ENCODE measurements around the gene ARL15. TPM values are rescaled to one million over a fixed set of nuclear protein-coding genes. Genes with fewer than 3 reads are reported as not detected.
A peak's percentile ranks its signal among the peaks of the same experiment; 100 is the strongest.

Gene ARL15
- total RNA-seq, 1 experiment from 2014 or later: 15.4 TPM

- DNase-seq (ENCODE audit: low read depth in 1 of 2, low spot score in 2 of 2): no peak
- Histone ChIP-seq H3K4me1 (replicated peaks) (no peaks in the 10 kb centered on the region), H3K27ac (no peak overlapping the region), H3K27me3 (replicated peaks) (no peaks in the 10 kb centered on the region), H3K9me3 (replicated peaks) (no peaks in the 10 kb centered on the region), H3K36me3 (no peaks in the 10 kb centered on the region), H3K4me3 (no peak overlapping the region)
Measured at GRCh38 chr5:54024466-54024865, 285.9 kb downstream of the ARL15 start.

GRCh38 chr5:54022223-54022622, 288.1 kb downstream of the ARL15 start:
- no peak overlapping the region for H3K4me3 ChIP-seq
- H3K27ac ChIP-seq: no peak overlapping the region
- peaks cover 3% of the 10 kb centered on the region; the same call in 1 of the 2 replicates for H3K4me1 ChIP-seq (replicated peaks)
- no peaks in the 10 kb centered on the region for H3K27me3 ChIP-seq (replicated peaks)
- no peaks in the 10 kb centered on the region for H3K9me3 ChIP-seq (replicated peaks)
- H3K36me3 ChIP-seq: no peaks in the 10 kb centered on the region
- no peak for DNase-seq (ENCODE audit: low read depth in 1 of 2, low spot score in 2 of 2)

- Histone ChIP-seq H3K4me1 (replicated peaks) (peaks cover 3% of the 10 kb centered on the region; the same call in 1 of the 2 replicates), H3K27ac (no peak overlapping the region), H3K4me3 (no peak overlapping the region), H3K27me3 (replicated peaks) (no peaks in the 10 kb centered on the region), H3K36me3 (no peaks in the 10 kb centered on the region), H3K9me3 (replicated peaks) (no peaks in the 10 kb centered on the region)
- no peak for DNase-seq (ENCODE audit: low read depth in 1 of 2, low spot score in 2 of 2)
Measured at GRCh38 chr5:54021431-54022164, 288.8 kb downstream of the ARL15 start.

- Histone ChIP-seq H3K36me3 (no peaks in the 10 kb centered on the region), H3K27ac (no peak overlapping the region), H3K27me3 (replicated peaks) (no peaks in the 10 kb centered on the region), H3K4me1 (replicated peaks) (peaks cover 3% of the 10 kb centered on the region; the same call in 1 of the 2 replicates), H3K9me3 (replicated peaks) (no peaks in the 10 kb centered on the region; the same call in 1 of the 2 replicates), H3K4me3 (no peak overlapping the region)
- peak in 1 of 2 experiments; percentile 24 for DNase-seq (ENCODE audit: low read depth in 1 of 2, low spot score in 2 of 2)
Measured at GRCh38 chr5:54018438-54018837, 291.9 kb downstream of the ARL15 start.

GRCh38 chr5:54017580-54017979, 292.8 kb downstream of the ARL15 start:
- Histone ChIP-seq H3K9me3 (replicated peaks) (no peaks in the 10 kb centered on the region; the same call in 1 of the 2 replicates), H3K36me3 (no peaks in the 10 kb centered on the region), H3K27ac (no peak overlapping the region), H3K27me3 (replicated peaks) (no peaks in the 10 kb centered on the region), H3K4me1 (replicated peaks) (peaks cover 3% of the 10 kb centered on the region; the same call in 1 of the 2 replicates), H3K4me3 (no peak overlapping the region)
- no peak for DNase-seq (ENCODE audit: low read depth in 1 of 2, low spot score in 2 of 2)

- H3K27ac ChIP-seq: no peak overlapping the region
Measured at GRCh38 chr5:54013556-54014194, 296.7 kb downstream of the ARL15 start.

GRCh38 chr5:54009828-54010227, 300.5 kb downstream of the ARL15 start:
- peaks cover 5% of the 10 kb centered on the region for H3K4me1 ChIP-seq (replicated peaks)
- H3K27me3 ChIP-seq (replicated peaks): no peaks in the 10 kb centered on the region; the same call in 1 of the 2 replicates
- no peak for DNase-seq (ENCODE audit: low read depth in 1 of 2, low spot score in 2 of 2)
- H3K27ac ChIP-seq: no peak overlapping the region
- no peaks in the 10 kb centered on the region for H3K36me3 ChIP-seq
- no peaks in the 10 kb centered on the region; the same call in 1 of the 2 replicates for H3K9me3 ChIP-seq (replicated peaks)
- no peak overlapping the region for H3K4me3 ChIP-seq

More at GRCh38 chr5:54013556-54014194, 296.7 kb downstream of the ARL15 start:
- Histone ChIP-seq H3K4me1 (replicated peaks) (peaks cover 3% of the 10 kb centered on the region; the same call in 1 of the 2 replicates), H3K36me3 (no peaks in the 10 kb centered on the region), H3K9me3 (replicated peaks) (no peaks in the 10 kb centered on the region; the same call in 1 of the 2 replicates), H3K27me3 (replicated peaks) (no peaks in the 10 kb centered on the region; the same call in 1 of the 2 replicates), H3K4me3 (no peak overlapping the region)
- DNase-seq (ENCODE audit: low read depth in 1 of 2, low spot score in 2 of 2): peak in 1 of 2 experiments; percentile 44

GRCh38 chr5:54009357-54009756, 301.0 kb downstream of the ARL15 start:
- Histone ChIP-seq H3K27me3 (replicated peaks) (no peaks in the 10 kb centered on the region; the same call in 1 of the 2 replicates), H3K9me3 (replicated peaks) (no peaks in the 10 kb centered on the region; the same call in 1 of the 2 replicates), H3K36me3 (no peaks in the 10 kb centered on the region), H3K27ac (no peak overlapping the region), H3K4me3 (no peak overlapping the region), H3K4me1 (replicated peaks) (peaks cover 5% of the 10 kb centered on the region)
- DNase-seq (ENCODE audit: low read depth in 1 of 2, low spot score in 2 of 2): no peak

GRCh38 chr5:54007827-54008777, 302.3 kb downstream of the ARL15 start:
- H3K4me3 ChIP-seq: no peak overlapping the region

GRCh38 chr5:54004697-54005096, 305.7 kb downstream of the ARL15 start:
- Histone ChIP-seq H3K36me3 (no peaks in the 10 kb centered on the region), H3K4me3 (no peak overlapping the region), H3K27me3 (replicated peaks) (no peaks in the 10 kb centered on the region; the same call in 1 of the 2 replicates), H3K27ac (no peak overlapping the region), H3K4me1 (replicated peaks) (peaks cover 5% of the 10 kb centered on the region), H3K9me3 (replicated peaks) (no peaks in the 10 kb centered on the region)
- no peak for DNase-seq (ENCODE audit: low read depth in 1 of 2, low spot score in 2 of 2)

More at GRCh38 chr5:54007827-54008777, 302.3 kb downstream of the ARL15 start:
- no peaks in the 10 kb centered on the region for H3K36me3 ChIP-seq
- H3K4me1 ChIP-seq (replicated peaks): peaks cover 5% of the 10 kb centered on the region
- H3K9me3 ChIP-seq (replicated peaks): no peaks in the 10 kb centered on the region
- no peak for DNase-seq (ENCODE audit: low read depth in 1 of 2, low spot score in 2 of 2)
- no peak overlapping the region for H3K27ac ChIP-seq
- no peaks in the 10 kb centered on the region; the same call in 1 of the 2 replicates for H3K27me3 ChIP-seq (replicated peaks)

- Histone ChIP-seq H3K36me3 (no peaks in the 10 kb centered on the region), H3K9me3 (replicated peaks) (no peaks in the 10 kb centered on the region), H3K27me3 (replicated peaks) (no peaks in the 10 kb centered on the region), H3K4me1 (replicated peaks) (peaks cover 2% of the 10 kb centered on the region), H3K27ac (no peak overlapping the region), H3K4me3 (no peak overlapping the region)
- no peak for DNase-seq (ENCODE audit: low read depth in 1 of 2, low spot score in 2 of 2)
Measured at GRCh38 chr5:54002779-54003178, 307.6 kb downstream of the ARL15 start.

GRCh38 chr5:54001976-54002775, 308.2 kb downstream of the ARL15 start:
- Histone ChIP-seq H3K36me3 (no peaks in the 10 kb centered on the region), H3K9me3 (replicated peaks) (no peaks in the 10 kb centered on the region), H3K4me1 (replicated peaks) (no peaks in the 10 kb centered on the region), H3K27me3 (replicated peaks) (no peaks in the 10 kb centered on the region), H3K4me3 (no peak overlapping the region), H3K27ac (no peak overlapping the region)
- DNase-seq (ENCODE audit: low read depth in 1 of 2, low spot score in 2 of 2): no peak
